Uterus (tissue), 4 donors: ENCODE results near the gene KLHDC7A. TPM values are rescaled to one million over a fixed set of nuclear protein-coding genes. Genes with fewer than 3 reads are reported as not detected.

Experiments used
- DNase-seq, 2 donors: peaks; one replicate each; pipeline ENCODE4 v3.0.0-alpha.2; 2019 to 2020
- H3K27ac ChIP-seq, 2 donors: fragments of 200-600 bp; sonication (generic); 1 replicate in 1 of 2; 2 replicates in 1 of 2; pipeline ENCODE4 v1.5.1; 2016 to 2018
- H3K27me3 ChIP-seq, 2 donors: fragments of 200-600 bp; sonication (generic); one replicate each; pipeline ENCODE4 v1.5.1; 2018 to 2019; ENCODE audit warnings: control low read depth in 1 of 2
- H3K36me3 ChIP-seq, 2 donors: fragments of 200-600 bp; sonication (generic); one replicate each; pipeline ENCODE4 v1.5.1; 2019; ENCODE audit warnings: control low read depth in 1 of 2
- H3K4me1 ChIP-seq, 2 donors: fragments of 200-600 bp; sonication (generic); one replicate each; pipeline ENCODE4 v1.5.1; 2018 to 2019; ENCODE audit warnings: control low read depth in 1 of 2
- H3K4me3 ChIP-seq, 2 donors: fragments of 200-600 bp; sonication (generic); 1 replicate in 1 of 2; 2 replicates in 1 of 2; pipeline ENCODE4 v1.5.1; 2018 to 2019; ENCODE audit warnings: mild to moderate bottlenecking in 1 of 2
- H3K9me3 ChIP-seq, 2 donors: fragments of 200-600 bp; sonication (generic); one replicate each; pipeline ENCODE4 v1.5.1; 2019; ENCODE audit warnings: control low read depth in 1 of 2
- POLR2A ChIP-seq, 2 donors: fragments of 450-650 bp; IDR thresholded peaks; one replicate each; pipeline ENCODE4 v1.6.1; 2016; ENCODE audit warnings: antibody characterized with exemption in 2 of 2, mild to moderate bottlenecking in 1 of 2, moderate library complexity in 1 of 2
- intact Hi-C: fragments of 100-400 bp; cut with DNase I; formaldehyde crosslinking; loops from one replicate; pipeline ENCODE4 v1.15.1; 2023; ENCODE audit warnings: low total_unique reads
- total RNA-seq, 4 donors: library from RNA; depleted of rRNA in 3 of 4; stranded (reverse); fragments of >200 nt in 3 of 4; gene quantifications; one replicate each; pipeline versions ENCODE4 v1.1.0 to v1.2.4, GENCODE V29; 2014 to 2023
- TF ChIP-seq, protein P1 (sequence below), 4 experiments: fragments of 200-600 bp in 2 of 4; fragments of 450-650 bp in 2 of 4; sonication (generic) in 2 of 4; IDR thresholded peaks; one replicate each; pipeline ENCODE4 v1.5.1; 2016 to 2019; ENCODE audit warnings: antibody characterized with exemption in 4 of 4, mild to moderate bottlenecking in 2 of 4, moderate library complexity in 1 of 4
- donor health status: DM: yes; HTN: yes; CAD: no.

Gene KLHDC7A
- total RNA-seq, 4 donors from 2014 or later, result under 0.01 to 1.4 TPM; not detected in 2

- intact Hi-C loops, result no loop called here
- no peak overlapping the region for H3K4me3 ChIP-seq
- DNase-seq, result no peak
- no peaks in the 10 kb centered on the region for H3K27me3 ChIP-seq
- no peak for TF ChIP-seq POLR2A (IDR thresholded peaks at IDR 0.05)
- TF ChIP-seq, protein P1, sequence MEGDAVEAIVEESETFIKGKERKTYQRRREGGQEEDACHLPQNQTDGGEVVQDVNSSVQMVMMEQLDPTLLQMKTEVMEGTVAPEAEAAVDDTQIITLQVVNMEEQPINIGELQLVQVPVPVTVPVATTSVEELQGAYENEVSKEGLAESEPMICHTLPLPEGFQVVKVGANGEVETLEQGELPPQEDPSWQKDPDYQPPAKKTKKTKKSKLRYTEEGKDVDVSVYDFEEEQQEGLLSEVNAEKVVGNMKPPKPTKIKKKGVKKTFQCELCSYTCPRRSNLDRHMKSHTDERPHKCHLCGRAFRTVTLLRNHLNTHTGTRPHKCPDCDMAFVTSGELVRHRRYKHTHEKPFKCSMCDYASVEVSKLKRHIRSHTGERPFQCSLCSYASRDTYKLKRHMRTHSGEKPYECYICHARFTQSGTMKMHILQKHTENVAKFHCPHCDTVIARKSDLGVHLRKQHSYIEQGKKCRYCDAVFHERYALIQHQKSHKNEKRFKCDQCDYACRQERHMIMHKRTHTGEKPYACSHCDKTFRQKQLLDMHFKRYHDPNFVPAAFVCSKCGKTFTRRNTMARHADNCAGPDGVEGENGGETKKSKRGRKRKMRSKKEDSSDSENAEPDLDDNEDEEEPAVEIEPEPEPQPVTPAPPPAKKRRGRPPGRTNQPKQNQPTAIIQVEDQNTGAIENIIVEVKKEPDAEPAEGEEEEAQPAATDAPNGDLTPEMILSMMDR (IDR thresholded peaks at IDR 0.05), result no peak
- no peak overlapping the region for H3K27ac ChIP-seq
- H3K36me3 ChIP-seq, result no peaks in the 10 kb centered on the region
- H3K4me1 ChIP-seq, result no peaks in the 10 kb centered on the region
- no peaks in the 10 kb centered on the region for H3K9me3 ChIP-seq
Observed at GRCh38 chr1:18464665-18465050, 16.1 kb upstream of the KLHDC7A start.

GRCh38 chr1:18466676-18467075 is 14.1 kb upstream of the KLHDC7A start:
- H3K27ac ChIP-seq, result no peak overlapping the region
- intact Hi-C loops, result no loop called here
- H3K4me3 ChIP-seq, result no peak overlapping the region
- DNase-seq, result no peak
- H3K9me3 ChIP-seq, result no peaks in the 10 kb centered on the region
- no peaks in the 10 kb centered on the region for H3K4me1 ChIP-seq
- TF ChIP-seq, protein P1 (IDR thresholded peaks at IDR 0.05), result no peak
- no peaks in the 10 kb centered on the region for H3K27me3 ChIP-seq
- H3K36me3 ChIP-seq, result no peaks in the 10 kb centered on the region

- H3K27me3 ChIP-seq, result no peaks in the 10 kb centered on the region
- no peak for DNase-seq
- no peak overlapping the region for H3K4me3 ChIP-seq
- intact Hi-C loops, result no loop called here
- no peaks in the 10 kb centered on the region for H3K36me3 ChIP-seq
- H3K27ac ChIP-seq, result no peak overlapping the region
- H3K4me1 ChIP-seq, result no peaks in the 10 kb centered on the region
- no peaks in the 10 kb centered on the region for H3K9me3 ChIP-seq
- TF ChIP-seq, protein P1 (IDR thresholded peaks at IDR 0.05), result no peak
- no peak for TF ChIP-seq POLR2A (IDR thresholded peaks at IDR 0.05)
Observed at GRCh38 chr1:18468570-18468969, 12.2 kb upstream of the KLHDC7A start.

DNA sequence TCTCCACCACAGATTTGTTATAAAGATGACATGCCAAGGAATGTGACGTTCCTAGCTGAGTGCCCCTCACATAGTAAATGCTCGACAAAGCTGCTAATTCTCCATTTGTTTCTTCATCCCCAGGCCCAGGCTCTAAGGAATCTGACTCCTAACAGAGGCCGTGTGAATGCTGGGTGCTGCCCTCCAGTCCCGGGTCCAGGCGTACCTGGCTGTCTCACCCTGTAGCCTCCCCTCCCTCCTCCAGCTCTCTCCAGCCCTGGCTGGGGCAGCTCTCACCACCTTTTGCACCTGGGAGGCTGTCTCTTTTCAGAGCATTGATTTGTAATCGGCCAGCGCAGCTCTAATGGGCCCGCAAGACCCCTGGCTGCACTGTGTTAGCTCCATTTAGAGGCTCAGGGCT is 11.2 kb upstream of the KLHDC7A start:
- DNase-seq, result no peak
- H3K27me3 ChIP-seq, result no peaks in the 10 kb centered on the region
- no peaks in the 10 kb centered on the region for H3K36me3 ChIP-seq
- no peak overlapping the region for H3K27ac ChIP-seq
- TF ChIP-seq, protein P1 (IDR thresholded peaks at IDR 0.05), result no peak
- TF ChIP-seq POLR2A (IDR thresholded peaks at IDR 0.05), result no peak
- H3K9me3 ChIP-seq, result no peaks in the 10 kb centered on the region
- no peak overlapping the region for H3K4me3 ChIP-seq
- H3K4me1 ChIP-seq, result no peaks in the 10 kb centered on the region
- intact Hi-C loops, result no loop called here

- Histone ChIP-seq H3K27ac (no peak overlapping the region), H3K4me3 (no peak overlapping the region), H3K27me3 (no peaks in the 10 kb centered on the region), H3K4me1 (no peaks in the 10 kb centered on the region), H3K9me3 (no peaks in the 10 kb centered on the region), H3K36me3 (no peaks in the 10 kb centered on the region)
- DNase-seq, result no peak
- intact Hi-C loops, result no loop called here
- no peak for TF ChIP-seq POLR2A (IDR thresholded peaks at IDR 0.05)
- TF ChIP-seq, protein P1 (IDR thresholded peaks at IDR 0.05), result no peak
Observed at GRCh38 chr1:18470671-18471355, 9.9 kb upstream of the KLHDC7A start.
